SK-N-DZ (cell line): ENCODE data around the gene DNMT1. TPM values are rescaled to one million over a fixed set of nuclear protein-coding genes. Genes with fewer than 3 reads are reported as not detected.
"Not testable (repeated sequence)": the region's sequence is repeated elsewhere in the genome, so short reads cannot be mapped to it uniquely, and the experiment has no call there.

Experiments
- DNase-seq: peaks from one replicate; pipeline ENCODE4 v3.0.0-alpha.2; 2015; ENCODE audit warnings: low spot score
- polyA plus RNA-seq, 2 experiments: library from polyadenylated mRNA; depleted of rRNA; stranded (reverse); fragments of >200 nt; gene quantifications; 2 replicates each; pipeline ENCODE4 v1.2.3, GENCODE V29; 2014

Gene DNMT1
- 125 and 137 TPM in 2 replicates for polyA plus RNA-seq (2014; cell fraction: cytosol; rRNA removed)
- polyA plus RNA-seq (2014; cell fraction: nucleus; rRNA removed) = 401 and 420 TPM in 2 replicates

- peak; percentile 96 for DNase-seq
These were observed at the start of gene DNMT1 for GRCh38 chr19:10194500-10195198. DNMT1 (minus strand) TSS chr19:10194953; CDS start chr19:10194899, 54 bp downstream.

GRCh38 chr19:10243606-10244005, 48.9 kb upstream of the DNMT1 start:
- no peak for DNase-seq

- DNase-seq = not testable (repeated sequence)
These were observed 47.2 kb upstream of the DNMT1 start for GRCh38 chr19:10241826-10242449.

- no peak for DNase-seq
These were observed 43.5 kb upstream of the DNMT1 start for GRCh38 chr19:10238172-10238783.

GRCh38 chr19:10237702-10238101, 42.9 kb upstream of the DNMT1 start:
- no peak for DNase-seq

- not testable (repeated sequence) for DNase-seq
These were observed 40.7 kb upstream of the DNMT1 start for GRCh38 chr19:10235409-10235808.

GRCh38 chr19:10235003-10235402, 40.2 kb upstream of the DNMT1 start:
- DNase-seq = no peak

- no peak for DNase-seq
These were observed 39.2 kb upstream of the DNMT1 start for GRCh38 chr19:10233946-10234345.

GRCh38 chr19:10231612-10232228, 37.0 kb upstream of the DNMT1 start:
- no peak for DNase-seq

- DNase-seq = peak; percentile 80
These were observed 36.3 kb upstream of the DNMT1 start, which contains the start of gene S1PR2 for GRCh38 chr19:10230861-10231611. S1PR2 (minus strand) TSS chr19:10231331; CDS start chr19:10224905, 6,426 bp downstream.

- peak; percentile 61 for DNase-seq
These were observed 35.6 kb upstream of the DNMT1 start for GRCh38 chr19:10230173-10230860.

- DNase-seq = peak; percentile 58
These were observed 34.2 kb upstream of the DNMT1 start for GRCh38 chr19:10228920-10229319.

GRCh38 chr19:10228393-10228792, 33.6 kb upstream of the DNMT1 start:
- DNase-seq = no peak

- DNase-seq = no peak
These were observed 32.5 kb upstream of the DNMT1 start for GRCh38 chr19:10227026-10227971.

- no peak for DNase-seq
These were observed 31.7 kb upstream of the DNMT1 start for GRCh38 chr19:10226376-10227025.

GRCh38 chr19:10226021-10226375, 31.2 kb upstream of the DNMT1 start:
- no peak for DNase-seq

GRCh38 chr19:10224337-10224736, 29.6 kb upstream of the DNMT1 start:
- no peak for DNase-seq

- DNase-seq = no peak
These were observed 28.9 kb upstream of the DNMT1 start for GRCh38 chr19:10223488-10224213.
